Activated CD4-positive, alpha-beta memory T cell treated with anti-CD3 and anti-CD28 coated beads, Interleukin-2, amount 10 ng/mL, durations not matched to agents 7 days and 5 days (primary cell): ENCODE measurements around the gene FAM107B. TPM values are rescaled to one million over a fixed set of nuclear protein-coding genes. Genes with fewer than 3 reads are reported as not detected.
"Not testable (repeated sequence)": the region's sequence is repeated elsewhere in the genome, so short reads cannot be mapped to it uniquely, and the experiment has no call there.

Experiments
- CTCF ChIA-PET: fragments of 350-600 bp; sonication (Branson Sonifier 250); formaldehyde crosslinking; loops from one replicate; lab custom pipeline; 2021; ENCODE audit warnings: antibody characterized with exemption, inconsistent platforms; lab: Charles Lee
- POLR2A ChIA-PET: fragments of 350-600 bp; sonication (Branson Sonifier 250); formaldehyde crosslinking; loops from one replicate; lab custom pipeline; 2021; ENCODE audit warnings: antibody characterized with exemption; lab: Charles Lee
- DNase-seq: peaks from one replicate; pipeline ENCODE4 v3.0.0-alpha.2; 2020
- H3K27ac Mint-ChIP-seq: one replicate; pipeline ENCODE4 v1.8.0; 2021; ENCODE audit warnings: mild to moderate bottlenecking, mixed read lengths
- H3K27me3 Mint-ChIP-seq: one replicate; pipeline ENCODE4 v1.8.0; 2021; ENCODE audit warnings: mixed read lengths
- H3K36me3 Mint-ChIP-seq: one replicate; pipeline ENCODE4 v1.8.0; 2021; ENCODE audit warnings: low read depth, mixed read lengths
- H3K4me1 Mint-ChIP-seq: one replicate; pipeline ENCODE4 v1.8.0; 2021; ENCODE audit warnings: mixed read lengths
- H3K4me3 Mint-ChIP-seq: one replicate; pipeline ENCODE4 v1.8.0; 2021; ENCODE audit warnings: mild to moderate bottlenecking, mixed read lengths
- H3K9me3 Mint-ChIP-seq: one replicate; pipeline ENCODE4 v1.8.0; 2021; ENCODE audit warnings: mixed read lengths
- total RNA-seq, 2 experiments: library from RNA; stranded (reverse); gene quantifications; one replicate each; pipeline ENCODE4 v1.2.3, GENCODE V29; 2021

FAM107B gene
- total RNA-seq, 2 experiments from 2014 or later: 229 to 235 TPM

DNA sequence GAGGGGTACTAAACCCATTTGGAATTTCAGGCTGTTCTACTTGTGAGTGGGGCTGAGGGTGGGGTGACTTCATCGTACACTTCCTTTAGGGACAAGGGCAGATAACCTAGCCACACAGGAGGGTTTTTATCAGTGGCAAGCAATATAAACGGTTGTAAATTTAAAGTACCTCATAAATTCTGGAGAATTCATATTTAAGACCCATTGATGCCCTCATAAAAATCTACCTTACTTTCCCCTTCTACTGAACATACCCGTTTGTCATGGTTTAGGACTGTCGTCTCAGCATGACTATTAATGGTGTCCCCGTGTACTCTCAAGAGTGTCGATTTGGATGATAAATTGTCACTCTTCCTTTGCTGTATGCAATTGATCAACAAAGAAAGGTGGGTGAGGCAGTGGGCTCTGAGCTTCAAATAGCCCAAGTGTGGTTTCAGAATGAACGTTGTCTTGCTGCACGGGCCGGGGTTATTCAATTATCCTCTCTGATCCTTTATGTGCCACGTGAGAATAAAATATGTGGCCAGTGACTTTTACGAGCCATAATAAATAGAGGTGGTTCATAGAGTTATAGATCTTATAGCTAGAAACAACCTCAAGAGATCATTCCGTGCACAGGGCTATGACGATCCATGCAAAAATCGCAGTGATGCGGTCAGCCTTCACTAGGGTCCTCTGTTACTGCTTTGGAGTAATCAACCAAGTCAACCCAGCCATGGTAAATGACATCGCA, 82.2 kb downstream of the FAM107B start:
- no peak for DNase-seq
- H3K9me3 Mint-ChIP-seq: no peaks in the 10 kb centered on the region
- ChIA-PET CTCF (no interaction called here), POLR2A (no interaction called here)
- H3K4me3 Mint-ChIP-seq: no peak overlapping the region
- H3K4me1 Mint-ChIP-seq: peaks cover 10% of the 10 kb centered on the region
- H3K27ac Mint-ChIP-seq: no peak overlapping the region
- H3K36me3 Mint-ChIP-seq: no peaks in the 10 kb centered on the region
- no peaks in the 10 kb centered on the region for H3K27me3 Mint-ChIP-seq

DNA sequence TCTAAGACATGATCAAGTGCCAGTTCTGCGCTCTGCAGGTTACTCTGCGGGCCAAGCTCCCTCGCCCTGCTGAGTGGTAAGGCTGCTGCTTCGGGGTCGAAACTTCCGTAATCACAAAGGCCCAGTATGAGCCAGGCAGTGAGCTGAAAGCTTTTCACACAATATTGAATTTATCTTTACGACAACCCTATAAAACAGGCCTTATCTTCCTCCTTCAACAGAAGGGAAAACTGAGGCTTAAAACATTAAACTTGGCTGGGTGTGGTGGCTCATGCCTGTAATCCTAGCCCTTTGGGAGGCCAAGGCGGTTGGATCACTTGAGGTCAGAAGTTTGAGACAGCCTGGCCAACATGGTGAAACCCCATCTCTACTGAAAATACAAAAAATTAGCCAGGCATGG, 83.3 kb downstream of the FAM107B start:
- no peak for DNase-seq
- ChIA-PET CTCF (interaction anchor here (1.2 kb wide), 1 partner anchor 16 kb away, joined by 3 read pairs; no protein-coding TSS in a partner anchor), POLR2A (no interaction called here)
- Mint-ChIP-seq H3K9me3 (no peaks in the 10 kb centered on the region), H3K27me3 (no peaks in the 10 kb centered on the region), H3K4me3 (no peak overlapping the region), H3K36me3 (no peaks in the 10 kb centered on the region), H3K4me1 (peaks cover 12% of the 10 kb centered on the region), H3K27ac (no peak overlapping the region)

DNA sequence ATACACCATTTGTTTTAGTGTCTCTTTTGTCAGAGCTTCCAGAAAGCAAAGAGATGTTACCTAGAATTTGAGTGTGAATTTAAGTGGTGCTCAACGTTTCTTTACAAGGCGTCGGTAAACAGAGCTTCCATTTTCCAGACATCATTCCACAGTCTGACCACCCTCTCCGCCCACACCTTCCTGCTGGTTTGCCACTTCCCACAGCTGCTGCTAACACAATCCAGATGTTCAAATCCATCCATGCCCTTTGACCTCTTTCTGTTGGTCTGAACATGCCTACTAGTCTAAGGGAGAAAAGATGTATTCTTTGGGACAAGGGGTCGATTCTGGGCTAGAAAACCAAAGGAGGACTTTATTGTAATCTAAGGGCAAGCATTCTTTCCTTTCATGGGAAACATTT, 86.1 kb downstream of the FAM107B start:
- Mint-ChIP-seq H3K27me3 (no peaks in the 10 kb centered on the region), H3K27ac (no peak overlapping the region), H3K36me3 (no peaks in the 10 kb centered on the region), H3K4me3 (no peak overlapping the region), H3K9me3 (no peaks in the 10 kb centered on the region), H3K4me1 (peaks cover 20% of the 10 kb centered on the region)
- ChIA-PET CTCF (no interaction called here), POLR2A (no interaction called here)
- no peak for DNase-seq

DNA sequence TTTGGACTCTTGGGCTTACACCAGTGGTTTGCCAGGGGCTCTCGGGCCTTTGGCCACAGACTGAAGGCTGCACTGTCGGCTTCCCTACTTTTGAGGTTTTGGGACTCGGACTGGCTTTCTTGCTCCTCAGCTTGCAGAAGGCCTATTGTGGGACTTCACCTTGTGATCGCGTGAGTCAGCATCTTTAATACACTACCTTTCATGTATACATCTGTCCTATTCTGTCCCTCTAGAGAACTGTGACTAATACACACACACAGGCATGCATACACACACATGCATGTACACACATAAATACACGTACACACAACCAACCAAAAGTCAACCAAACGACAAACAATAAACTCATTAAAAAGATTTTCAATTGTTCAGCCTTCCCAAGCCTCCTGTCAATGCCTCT, 86.5 kb downstream of the FAM107B start:
- CTCF ChIA-PET: interaction anchor here (0.6 kb wide), 1 partner anchor 68 kb away, joined by 3 read pairs; no protein-coding TSS in a partner anchor
- H3K27ac Mint-ChIP-seq, H3K27me3 Mint-ChIP-seq, DNase-seq, H3K36me3 Mint-ChIP-seq, H3K9me3 Mint-ChIP-seq, POLR2A ChIA-PET, H3K4me3 Mint-ChIP-seq: not testable (repeated sequence)
- peaks cover 20% of the 10 kb centered on the region for H3K4me1 Mint-ChIP-seq

DNA sequence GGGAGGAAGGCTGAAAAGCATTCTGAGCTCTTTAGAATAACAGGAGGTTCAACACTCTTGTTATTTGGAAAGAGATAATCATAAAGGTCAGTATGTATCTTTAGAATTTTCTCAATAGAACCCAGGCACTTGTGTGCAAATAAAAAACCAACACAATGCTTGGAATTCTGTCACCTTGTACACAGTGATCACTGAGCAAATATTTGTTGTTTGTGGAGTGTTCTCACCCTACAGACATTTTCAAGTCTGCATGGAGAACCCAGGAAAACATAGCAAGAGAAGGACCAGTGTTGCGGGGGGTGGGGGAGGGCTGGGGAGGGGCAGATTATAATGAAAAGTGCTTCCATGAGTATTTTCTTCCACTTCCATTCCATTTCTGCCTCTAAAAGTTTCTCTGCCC, 87.4 kb downstream of the FAM107B start:
- POLR2A ChIA-PET: no interaction called here
- DNase-seq: no peak
- no peaks in the 10 kb centered on the region for H3K36me3 Mint-ChIP-seq
- CTCF ChIA-PET: no interaction called here
- no peak overlapping the region for H3K27ac Mint-ChIP-seq
- no peaks in the 10 kb centered on the region for H3K9me3 Mint-ChIP-seq
- H3K27me3 Mint-ChIP-seq: no peaks in the 10 kb centered on the region
- no peak overlapping the region for H3K4me3 Mint-ChIP-seq
- peaks cover 16% of the 10 kb centered on the region for H3K4me1 Mint-ChIP-seq

DNA sequence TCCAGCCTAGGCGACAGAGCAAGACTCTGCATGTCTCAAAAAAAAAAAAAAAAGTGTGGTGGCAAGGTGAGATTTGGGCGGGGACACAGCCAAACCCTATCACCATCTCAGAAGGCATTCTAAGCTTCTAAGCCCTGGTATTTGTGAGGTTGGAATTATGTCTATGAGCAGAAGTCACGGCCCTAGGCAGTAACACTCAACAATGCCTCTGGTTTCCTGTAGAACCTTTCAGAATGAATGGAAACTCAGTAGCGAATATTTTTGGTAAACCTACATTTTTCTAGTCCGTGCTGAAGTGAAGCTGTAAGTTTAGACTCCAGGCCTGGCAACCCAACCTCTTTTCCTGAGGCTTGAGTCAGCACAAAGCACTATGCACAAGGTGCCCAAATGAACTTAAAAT, 88.3 kb downstream of the FAM107B start:
- Mint-ChIP-seq H3K27me3 (no peaks in the 10 kb centered on the region), H3K4me3 (no peak overlapping the region), H3K36me3 (no peaks in the 10 kb centered on the region), H3K27ac (no peak overlapping the region), H3K4me1 (peaks cover 13% of the 10 kb centered on the region), H3K9me3 (no peaks in the 10 kb centered on the region)
- ChIA-PET POLR2A (no interaction called here), CTCF (interaction anchor here (0.6 kb wide), 1 partner anchor 430 kb away, joined by 4 read pairs; no protein-coding TSS in a partner anchor)
- DNase-seq: no peak

DNA sequence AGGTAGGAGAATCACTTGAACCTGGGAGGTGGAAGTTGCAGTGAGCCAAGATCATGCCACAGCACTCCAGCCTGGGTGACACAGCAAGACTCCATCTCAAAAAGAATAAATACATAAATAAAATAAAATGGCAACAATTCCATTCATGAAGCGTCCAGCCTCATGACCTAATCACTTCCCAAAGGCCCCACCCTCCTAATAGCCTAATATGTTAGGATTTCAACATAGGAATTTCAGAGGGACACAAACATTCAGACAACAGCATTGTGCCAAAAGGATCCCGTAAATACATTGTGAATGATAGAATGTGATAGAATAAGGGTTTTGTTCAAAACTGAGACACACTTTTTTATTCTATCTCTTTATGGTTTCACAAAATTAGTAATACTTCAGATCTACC, 90.3 kb downstream of the FAM107B start:
- Mint-ChIP-seq H3K4me3 (no peak overlapping the region), H3K36me3 (peaks cover 3% of the 10 kb centered on the region), H3K9me3 (peaks cover 3% of the 10 kb centered on the region), H3K4me1 (peaks cover 13% of the 10 kb centered on the region), H3K27ac (no peak overlapping the region), H3K27me3 (peaks cover 4% of the 10 kb centered on the region)
- CTCF ChIA-PET: no interaction called here
- DNase-seq: no peak
- POLR2A ChIA-PET: no interaction called here

DNA sequence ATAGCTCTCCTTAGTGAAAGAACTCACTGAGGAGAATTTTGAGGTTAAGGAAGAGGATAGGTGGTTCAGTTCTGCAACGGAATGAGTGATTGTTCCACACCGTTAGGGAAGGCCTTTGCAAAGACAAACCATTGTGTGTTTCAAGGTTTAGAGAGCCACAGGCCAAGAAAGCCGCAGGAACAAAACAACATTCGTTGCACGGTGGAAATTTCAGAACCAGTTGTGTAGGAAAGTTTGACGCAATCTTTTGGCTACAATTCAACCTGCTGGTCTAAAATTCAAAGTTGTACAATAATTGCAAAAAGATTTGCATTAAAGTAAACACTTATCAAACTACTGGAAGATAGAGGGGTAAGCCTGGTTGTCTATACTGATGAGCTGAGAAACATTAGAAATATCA, 91.4 kb downstream of the FAM107B start:
- Mint-ChIP-seq H3K9me3 (peaks cover 3% of the 10 kb centered on the region), H3K27ac (no peak overlapping the region), H3K4me1 (peaks cover 10% of the 10 kb centered on the region), H3K36me3 (peaks cover 3% of the 10 kb centered on the region), H3K4me3 (no peak overlapping the region), H3K27me3 (peaks cover 4% of the 10 kb centered on the region)
- no peak for DNase-seq
- ChIA-PET CTCF (no interaction called here), POLR2A (no interaction called here)

DNA sequence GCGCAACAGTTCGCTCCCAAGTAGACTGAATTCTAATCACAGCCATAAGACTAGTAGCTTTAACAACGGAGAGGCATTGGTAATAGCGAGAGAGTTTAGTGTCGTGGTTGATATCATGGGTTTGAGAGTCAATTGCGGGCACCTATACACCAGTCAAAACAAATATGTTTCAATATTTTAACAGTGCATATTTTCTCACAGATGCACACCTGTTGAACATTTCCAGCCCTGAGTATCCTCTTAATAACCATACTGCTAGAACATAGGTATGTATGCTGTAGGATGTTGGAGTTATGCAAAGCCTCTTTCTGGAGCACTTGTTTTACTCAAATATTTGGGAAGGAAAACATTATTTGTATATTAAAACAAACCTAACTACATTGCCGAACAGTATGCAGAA, 92.9 kb downstream of the FAM107B start:
- peaks cover 3% of the 10 kb centered on the region for H3K9me3 Mint-ChIP-seq
- no peak overlapping the region for H3K4me3 Mint-ChIP-seq
- H3K36me3 Mint-ChIP-seq: peaks cover 3% of the 10 kb centered on the region
- no peak for DNase-seq
- POLR2A ChIA-PET: no interaction called here
- H3K27me3 Mint-ChIP-seq: peaks cover 4% of the 10 kb centered on the region
- no peak overlapping the region for H3K27ac Mint-ChIP-seq
- H3K4me1 Mint-ChIP-seq: peaks cover 10% of the 10 kb centered on the region
- CTCF ChIA-PET: no interaction called here

DNA sequence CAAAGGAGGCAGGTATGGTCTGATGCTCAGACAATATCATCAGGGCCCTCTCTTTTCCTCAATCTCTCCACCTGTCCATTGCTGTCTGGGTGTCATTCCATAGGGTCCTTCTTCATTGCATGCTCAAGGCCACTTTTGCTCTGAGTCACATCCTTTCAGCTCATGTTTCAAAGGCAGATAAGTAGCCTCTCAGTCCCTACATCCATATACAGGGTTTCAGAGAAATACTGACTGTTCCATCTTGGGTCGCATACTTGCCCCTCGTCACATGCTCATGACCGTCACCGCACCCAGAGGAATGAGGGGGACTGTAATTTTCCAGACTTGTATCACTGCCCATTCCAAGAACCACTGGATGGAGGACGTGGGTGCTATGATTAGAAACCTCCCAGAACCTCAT, 93.4 kb downstream of the FAM107B start:
- Mint-ChIP-seq H3K4me3 (no peak overlapping the region), H3K36me3 (peaks cover 3% of the 10 kb centered on the region), H3K4me1 (peaks cover 7% of the 10 kb centered on the region), H3K27me3 (peaks cover 4% of the 10 kb centered on the region), H3K27ac (no peak overlapping the region), H3K9me3 (peaks cover 3% of the 10 kb centered on the region)
- CTCF ChIA-PET: no interaction called here
- no peak for DNase-seq
- POLR2A ChIA-PET: no interaction called here

DNA sequence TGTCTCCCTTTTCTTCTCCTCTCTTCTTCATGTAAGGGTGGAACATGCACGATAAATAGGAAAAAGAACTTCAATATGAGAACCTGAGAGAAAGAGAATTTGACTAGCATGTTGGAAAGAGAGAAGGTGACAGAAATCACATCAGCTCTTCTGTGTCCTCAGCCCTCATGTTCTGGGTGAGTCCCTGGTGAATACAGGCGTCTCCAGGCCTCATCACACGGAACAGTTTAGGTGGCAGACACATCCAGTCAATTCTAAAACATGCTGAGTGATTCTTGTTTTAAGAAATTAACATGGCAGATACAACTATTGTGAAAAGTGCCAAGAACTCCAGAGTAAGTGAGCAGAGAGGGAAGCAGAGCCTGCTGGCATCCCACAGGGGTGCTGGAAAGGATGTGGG, 96.1 kb downstream of the FAM107B start:
- no peak overlapping the region for H3K27ac Mint-ChIP-seq
- CTCF ChIA-PET: no interaction called here
- POLR2A ChIA-PET: no interaction called here

DNA sequence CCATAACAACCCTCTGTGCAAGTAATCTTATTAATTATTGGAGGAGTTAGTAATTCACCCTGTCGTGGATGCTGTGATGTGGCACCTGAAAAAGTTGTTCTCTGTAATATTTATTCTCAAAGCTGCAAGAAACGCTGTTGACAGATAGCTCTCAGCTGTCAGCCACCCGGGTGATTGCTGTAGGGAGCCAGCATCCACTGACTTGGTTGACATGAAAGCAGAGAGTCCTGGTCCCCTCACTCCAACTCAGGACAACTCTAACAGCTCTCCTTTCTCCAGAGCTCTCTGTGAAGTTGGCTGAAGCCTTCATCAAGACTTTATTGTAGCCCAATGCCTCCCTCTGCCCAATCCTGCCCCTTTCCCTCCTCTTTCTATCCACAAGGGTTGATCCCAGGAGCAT, 98.0 kb downstream of the FAM107B start:
- ChIA-PET POLR2A (no interaction called here), CTCF (interaction anchor here (0.8 kb wide), 1 partner anchor 12 kb away, joined by 6 read pairs; no protein-coding TSS in a partner anchor)
- Mint-ChIP-seq H3K36me3 (peaks cover 3% of the 10 kb centered on the region), H3K9me3 (peaks cover 3% of the 10 kb centered on the region), H3K27me3 (peaks cover 7% of the 10 kb centered on the region), H3K4me1 (no peaks in the 10 kb centered on the region), H3K27ac (no peak overlapping the region), H3K4me3 (no peak overlapping the region)
- DNase-seq: no peak

More for the DNA sequence above, 96.1 kb downstream of the FAM107B start:
- no peaks in the 10 kb centered on the region for H3K4me1 Mint-ChIP-seq
- peaks cover 3% of the 10 kb centered on the region for H3K36me3 Mint-ChIP-seq
- no peak for DNase-seq
- H3K4me3 Mint-ChIP-seq: no peak overlapping the region
- H3K9me3 Mint-ChIP-seq: peaks cover 3% of the 10 kb centered on the region
- peaks cover 7% of the 10 kb centered on the region for H3K27me3 Mint-ChIP-seq

DNA sequence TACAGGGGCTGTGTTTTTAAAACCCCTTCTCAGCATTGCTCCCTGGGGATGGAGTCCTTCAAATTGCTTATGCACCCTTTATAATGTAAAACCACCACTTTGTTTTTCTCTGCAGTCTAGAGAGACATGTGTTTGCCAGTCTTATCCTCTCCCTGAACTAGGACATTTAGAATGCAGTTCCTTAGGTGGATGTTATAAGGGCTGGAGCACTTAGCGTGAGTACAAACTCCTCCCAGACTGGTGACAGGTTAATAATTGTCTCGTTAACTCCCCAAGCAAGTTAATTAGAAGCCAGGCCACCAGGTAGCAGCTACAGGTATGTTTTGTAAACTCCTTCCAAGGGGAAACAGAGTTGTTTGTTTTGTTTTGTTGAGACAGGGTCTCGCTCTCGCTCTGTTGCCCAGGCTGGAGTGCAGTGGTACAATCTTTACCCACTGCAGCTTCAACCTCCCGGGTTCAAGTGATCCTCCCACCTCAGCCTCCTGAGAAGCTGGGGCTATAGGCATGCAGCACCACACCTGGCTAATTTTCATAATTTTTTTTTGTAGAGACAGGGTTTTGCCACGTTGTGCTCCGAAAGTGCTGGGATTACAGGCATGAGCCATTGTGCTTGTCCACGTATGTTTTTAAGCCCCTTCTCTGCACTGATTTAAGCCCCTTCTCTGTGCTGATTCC, 100.2 kb downstream of the FAM107B start:
- no peak overlapping the region for H3K27ac Mint-ChIP-seq
- H3K36me3 Mint-ChIP-seq: no peaks in the 10 kb centered on the region
- H3K4me3 Mint-ChIP-seq: no peak overlapping the region
- no peaks in the 10 kb centered on the region for H3K9me3 Mint-ChIP-seq
- H3K27me3 Mint-ChIP-seq: peaks cover 3% of the 10 kb centered on the region
- POLR2A ChIA-PET: no interaction called here
- H3K4me1 Mint-ChIP-seq: no peaks in the 10 kb centered on the region
- no peak for DNase-seq
- CTCF ChIA-PET: interaction anchor here (1.4 kb wide), 1 partner anchor 17 kb away, joined by 3 read pairs; no protein-coding TSS in a partner anchor
